Measurements from ENCODE around the gene GPHN. TPM values are rescaled to one million over a fixed set of nuclear protein-coding genes. Genes with fewer than 3 reads are reported as not detected.

GPHN gene
- total RNA-seq, 1 donor from 2014 or later = 12.5 TPM

DNA sequence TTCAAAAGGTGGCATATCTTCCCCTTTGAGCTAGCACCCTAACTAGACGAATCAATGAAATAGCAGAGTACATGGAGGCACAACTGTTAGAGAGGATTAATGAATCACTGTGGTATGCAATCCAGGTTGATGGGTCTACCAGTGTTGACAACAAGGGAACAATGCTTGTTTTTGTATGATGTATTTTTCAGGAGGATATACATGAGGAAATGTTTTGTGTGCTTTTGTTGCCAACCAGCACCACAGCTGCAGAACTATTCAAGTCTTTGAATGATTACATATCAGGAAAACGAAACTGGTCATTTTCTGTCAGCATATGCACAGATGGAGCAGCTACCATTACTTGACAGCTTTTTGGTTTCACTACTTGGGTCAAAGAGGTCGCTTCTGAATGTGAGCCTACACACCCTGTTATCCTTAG, 142.6 kb downstream of the GPHN start:
- Histone ChIP-seq H3K27ac (no peak overlapping the region), H3K4me3 (no peak overlapping the region), H3K36me3 (no peaks in the 10 kb centered on the region), H3K9me3 (no peaks in the 10 kb centered on the region), H3K27me3 (no peaks in the 10 kb centered on the region), H3K4me1 (no peaks in the 10 kb centered on the region)
- no peak for DNase-seq (ENCODE audit: extremely low spot score in 2 of 2)
- TF ChIP-seq POLR2AphosphoS5 (IDR thresholded peaks at IDR 0.05; ENCODE audit: insufficient read depth in 1 of 2, low read depth in 1 of 2) = no peak
- TF ChIP-seq, protein P1, sequence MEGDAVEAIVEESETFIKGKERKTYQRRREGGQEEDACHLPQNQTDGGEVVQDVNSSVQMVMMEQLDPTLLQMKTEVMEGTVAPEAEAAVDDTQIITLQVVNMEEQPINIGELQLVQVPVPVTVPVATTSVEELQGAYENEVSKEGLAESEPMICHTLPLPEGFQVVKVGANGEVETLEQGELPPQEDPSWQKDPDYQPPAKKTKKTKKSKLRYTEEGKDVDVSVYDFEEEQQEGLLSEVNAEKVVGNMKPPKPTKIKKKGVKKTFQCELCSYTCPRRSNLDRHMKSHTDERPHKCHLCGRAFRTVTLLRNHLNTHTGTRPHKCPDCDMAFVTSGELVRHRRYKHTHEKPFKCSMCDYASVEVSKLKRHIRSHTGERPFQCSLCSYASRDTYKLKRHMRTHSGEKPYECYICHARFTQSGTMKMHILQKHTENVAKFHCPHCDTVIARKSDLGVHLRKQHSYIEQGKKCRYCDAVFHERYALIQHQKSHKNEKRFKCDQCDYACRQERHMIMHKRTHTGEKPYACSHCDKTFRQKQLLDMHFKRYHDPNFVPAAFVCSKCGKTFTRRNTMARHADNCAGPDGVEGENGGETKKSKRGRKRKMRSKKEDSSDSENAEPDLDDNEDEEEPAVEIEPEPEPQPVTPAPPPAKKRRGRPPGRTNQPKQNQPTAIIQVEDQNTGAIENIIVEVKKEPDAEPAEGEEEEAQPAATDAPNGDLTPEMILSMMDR (IDR thresholded peaks at IDR 0.05) = no peak
- intact Hi-C loops (cut with DNase I) = no loop called here

DNA sequence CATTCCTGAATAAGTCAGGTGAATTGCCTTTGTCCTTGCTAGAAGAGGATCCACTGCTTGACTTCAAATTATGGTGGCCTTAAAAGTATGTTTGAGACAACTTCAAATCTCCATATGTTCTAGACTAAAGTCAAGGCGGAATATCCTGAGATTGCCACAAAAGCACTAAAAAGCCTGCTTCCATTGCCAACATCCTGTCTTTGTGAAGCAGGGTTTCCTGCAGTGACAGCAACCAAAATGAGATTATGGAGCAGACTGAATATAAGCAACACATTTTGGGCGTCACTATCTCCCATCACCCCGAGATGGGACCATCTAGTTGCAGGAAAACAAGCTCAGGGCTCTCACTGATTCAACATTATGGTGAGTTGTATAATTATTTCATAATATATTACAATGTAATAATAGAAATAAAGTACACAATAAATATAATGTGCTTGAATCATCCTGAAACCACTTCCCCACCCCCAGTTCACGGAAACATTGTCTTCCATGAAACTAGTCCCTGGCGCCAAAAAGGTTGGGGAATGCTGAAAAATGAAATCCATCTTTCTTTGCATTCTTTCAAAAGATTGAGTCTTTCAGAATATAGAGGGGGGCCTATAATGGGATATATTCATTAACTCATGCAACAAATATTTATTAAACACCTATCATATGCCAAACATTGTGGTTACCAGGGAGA, 143.7 kb downstream of the GPHN start:
- H3K4me1 ChIP-seq = no peaks in the 10 kb centered on the region
- H3K9me3 ChIP-seq = no peaks in the 10 kb centered on the region
- DNase-seq (ENCODE audit: extremely low spot score in 2 of 2) = no peak
- intact Hi-C loops (cut with DNase I) = no loop called here
- no peak overlapping the region for H3K27ac ChIP-seq
- H3K36me3 ChIP-seq = no peaks in the 10 kb centered on the region
- H3K4me3 ChIP-seq = no peak overlapping the region
- H3K27me3 ChIP-seq = no peaks in the 10 kb centered on the region
- TF ChIP-seq POLR2A (IDR thresholded peaks at IDR 0.05) = no peak
- TF ChIP-seq, protein P1 (IDR thresholded peaks at IDR 0.05) = no peak
- TF ChIP-seq POLR2AphosphoS5 (IDR thresholded peaks at IDR 0.05; ENCODE audit: insufficient read depth in 1 of 2, low read depth in 1 of 2) = no peak

DNA sequence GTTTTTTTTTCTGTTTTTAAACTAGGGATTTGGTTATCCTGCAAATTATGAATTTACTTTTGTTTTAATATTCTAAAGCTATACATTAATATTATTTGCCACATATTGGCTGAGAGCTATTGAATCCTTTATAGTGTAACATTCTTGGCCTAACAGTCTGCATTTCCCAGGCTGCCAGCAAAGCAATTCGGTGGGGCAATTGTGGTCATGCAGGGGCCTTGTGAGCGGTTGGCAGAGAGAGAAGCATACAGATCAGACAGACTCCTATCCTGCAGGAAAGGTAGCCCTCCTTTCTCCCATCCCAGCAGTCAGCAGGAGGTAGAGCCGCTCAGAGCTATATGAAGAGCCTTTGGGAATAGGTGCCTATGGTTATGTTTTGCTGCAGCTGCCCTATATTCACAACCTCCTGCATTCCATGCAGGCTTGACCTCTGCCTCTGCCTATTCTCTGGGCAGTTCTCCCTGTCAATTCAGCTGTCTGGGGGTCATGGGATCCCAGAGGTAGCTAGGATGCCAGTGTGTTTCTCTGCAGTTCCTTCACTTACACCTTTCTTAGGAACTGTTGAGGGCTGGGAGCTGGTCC, 144.7 kb downstream of the GPHN start:
- DNase-seq (ENCODE audit: extremely low spot score in 2 of 2) = no peak
- H3K4me1 ChIP-seq = no peaks in the 10 kb centered on the region
- no peak overlapping the region for H3K27ac ChIP-seq
- no peak overlapping the region for H3K4me3 ChIP-seq
- intact Hi-C loops (cut with DNase I) = no loop called here
- TF ChIP-seq, protein P1 (IDR thresholded peaks at IDR 0.05) = no peak
- no peak for TF ChIP-seq POLR2A (IDR thresholded peaks at IDR 0.05)
- no peak for TF ChIP-seq POLR2AphosphoS5 (IDR thresholded peaks at IDR 0.05; ENCODE audit: insufficient read depth in 1 of 2, low read depth in 1 of 2)
- no peaks in the 10 kb centered on the region for H3K36me3 ChIP-seq
- H3K27me3 ChIP-seq = no peaks in the 10 kb centered on the region
- H3K9me3 ChIP-seq = peaks cover 9% of the 10 kb centered on the region

DNA sequence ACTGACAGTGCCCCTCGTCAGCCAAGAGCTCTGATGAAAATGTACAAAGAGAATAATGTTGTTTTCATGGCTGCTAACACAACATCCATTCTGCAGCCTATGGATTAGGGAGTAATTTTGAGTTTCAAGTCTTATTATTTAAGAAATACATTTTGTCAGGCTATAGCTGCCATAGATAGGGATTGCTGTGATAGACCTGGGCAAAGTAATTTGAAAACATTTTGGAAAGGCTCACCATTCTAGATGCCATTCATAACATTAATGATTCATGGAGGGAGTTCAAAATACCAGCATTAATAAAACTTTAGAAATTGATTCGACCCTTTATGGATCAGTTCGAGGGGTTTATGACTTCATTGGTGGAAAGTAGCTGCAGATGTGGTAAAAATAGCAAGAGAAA, 149.8 kb downstream of the GPHN start:
- Histone ChIP-seq H3K27ac (no peak overlapping the region), H3K27me3 (no peaks in the 10 kb centered on the region), H3K36me3 (no peaks in the 10 kb centered on the region), H3K4me1 (no peaks in the 10 kb centered on the region), H3K9me3 (peaks cover 19% of the 10 kb centered on the region), H3K4me3 (no peak overlapping the region)
- DNase-seq (ENCODE audit: extremely low spot score in 2 of 2) = no peak
- TF ChIP-seq POLR2AphosphoS5 (IDR thresholded peaks at IDR 0.05; ENCODE audit: insufficient read depth in 1 of 2, low read depth in 1 of 2) (no peak), POLR2A (IDR thresholded peaks at IDR 0.05) (no peak)
- TF ChIP-seq, protein P1 (IDR thresholded peaks at IDR 0.05) = no peak
- intact Hi-C loops (cut with DNase I) = no loop called here

DNA sequence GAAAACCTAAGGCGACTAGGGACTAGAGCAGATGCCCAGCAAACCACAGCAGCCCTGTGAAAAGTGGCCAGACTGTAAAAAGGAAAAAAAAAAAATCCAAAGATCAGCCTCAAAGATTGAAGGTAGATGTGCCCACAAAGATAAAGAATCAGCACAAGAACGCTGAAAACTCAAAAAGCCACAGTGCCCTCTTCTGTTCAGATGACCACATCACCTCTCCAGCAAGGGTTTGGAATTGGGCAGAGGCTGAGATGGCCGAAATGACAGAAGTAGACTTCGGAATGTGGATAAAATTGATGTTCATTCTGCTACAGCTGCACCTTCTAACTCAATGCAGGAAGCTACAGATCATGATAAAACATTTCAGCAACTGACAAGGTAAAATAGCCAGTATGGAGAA, 154.4 kb downstream of the GPHN start:
- DNase-seq (ENCODE audit: extremely low spot score in 2 of 2) = no peak
- TF ChIP-seq POLR2A (IDR thresholded peaks at IDR 0.05) (no peak), POLR2AphosphoS5 (IDR thresholded peaks at IDR 0.05; ENCODE audit: insufficient read depth in 1 of 2, low read depth in 1 of 2) (no peak)
- TF ChIP-seq, protein P1 (IDR thresholded peaks at IDR 0.05) = no peak

More for the DNA sequence above, 154.4 kb downstream of the GPHN start:
- H3K4me3 ChIP-seq = no peak overlapping the region
- no peaks in the 10 kb centered on the region for H3K4me1 ChIP-seq
- H3K9me3 ChIP-seq = peaks cover 13% of the 10 kb centered on the region
- no peak overlapping the region for H3K27ac ChIP-seq
- H3K27me3 ChIP-seq = no peaks in the 10 kb centered on the region
- no peaks in the 10 kb centered on the region for H3K36me3 ChIP-seq
- intact Hi-C loops (cut with DNase I) = no loop called here
